Nucleus accumbens (tissue), 56 donors: ENCODE data around the gene WFIKKN2.

Experiments
- DNase-seq, 56 donors: peaks; one replicate each; lab custom pipeline; 2025; lab: John Stamatoyannopoulos, UW

Gene WFIKKN2

DNA sequence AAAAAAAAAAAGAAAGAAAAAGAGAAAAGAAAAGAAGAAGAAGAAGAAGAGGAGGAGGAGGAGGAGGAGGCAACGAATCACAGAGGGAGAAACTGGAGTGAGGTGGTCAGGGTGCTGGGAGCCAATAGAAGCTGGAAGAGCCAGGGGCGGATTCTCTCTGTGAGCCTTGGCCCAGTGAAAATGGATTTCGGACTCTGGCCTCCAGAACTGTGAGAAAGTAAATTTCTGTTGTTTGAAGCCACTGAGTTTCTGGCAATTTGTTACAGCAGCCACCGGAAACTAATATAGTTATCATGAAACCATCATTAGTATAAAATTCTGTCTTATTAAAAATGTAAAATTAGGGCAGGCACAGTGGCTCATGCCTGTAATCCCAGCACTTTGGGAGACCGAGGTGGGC lies 27.7 kb upstream of the WFIKKN2 start:
- DNase-seq, result no peak

- no peak for DNase-seq
Measured at GRCh38 chr17:50808413-50808812, 27.0 kb upstream of the WFIKKN2 start.

DNA sequence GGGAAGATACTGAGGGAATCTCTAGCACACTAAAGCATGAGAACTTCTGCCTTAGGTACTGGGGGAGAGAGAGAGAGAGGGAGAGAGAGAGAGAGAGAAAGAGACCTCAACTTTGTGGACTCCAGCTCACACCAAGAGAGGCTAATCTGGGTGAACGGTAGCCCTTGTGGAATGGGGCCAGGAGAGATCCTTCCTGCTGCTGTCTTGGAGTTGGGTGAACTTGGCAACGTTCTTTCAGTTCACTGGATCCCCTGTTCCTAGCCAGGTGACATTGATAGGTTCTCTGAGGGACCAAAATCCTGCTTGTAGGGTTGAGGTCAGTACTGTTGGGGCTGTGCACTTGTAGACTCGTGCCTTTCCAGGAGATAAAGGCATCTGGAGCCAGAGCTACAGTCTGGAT lies 26.5 kb upstream of the WFIKKN2 start:
- DNase-seq, result no peak

- DNase-seq, result no peak
Measured at GRCh38 chr17:50813583-50813982, 21.8 kb upstream of the WFIKKN2 start.

GRCh38 chr17:50815400-50815799 lies 20.0 kb upstream of the WFIKKN2 start:
- no peak for DNase-seq

GRCh38 chr17:50816271-50816670 lies 19.1 kb upstream of the WFIKKN2 start:
- no peak for DNase-seq

GRCh38 chr17:50816771-50817751 lies 18.3 kb upstream of the WFIKKN2 start:
- peak in 26 of 56 donors; percentile 3 to 69 (median 23) for DNase-seq

- DNase-seq, result no peak
Measured at GRCh38 chr17:50817838-50818237, 17.5 kb upstream of the WFIKKN2 start.

GRCh38 chr17:50818261-50818660 lies 17.1 kb upstream of the WFIKKN2 start:
- no peak for DNase-seq

DNA sequence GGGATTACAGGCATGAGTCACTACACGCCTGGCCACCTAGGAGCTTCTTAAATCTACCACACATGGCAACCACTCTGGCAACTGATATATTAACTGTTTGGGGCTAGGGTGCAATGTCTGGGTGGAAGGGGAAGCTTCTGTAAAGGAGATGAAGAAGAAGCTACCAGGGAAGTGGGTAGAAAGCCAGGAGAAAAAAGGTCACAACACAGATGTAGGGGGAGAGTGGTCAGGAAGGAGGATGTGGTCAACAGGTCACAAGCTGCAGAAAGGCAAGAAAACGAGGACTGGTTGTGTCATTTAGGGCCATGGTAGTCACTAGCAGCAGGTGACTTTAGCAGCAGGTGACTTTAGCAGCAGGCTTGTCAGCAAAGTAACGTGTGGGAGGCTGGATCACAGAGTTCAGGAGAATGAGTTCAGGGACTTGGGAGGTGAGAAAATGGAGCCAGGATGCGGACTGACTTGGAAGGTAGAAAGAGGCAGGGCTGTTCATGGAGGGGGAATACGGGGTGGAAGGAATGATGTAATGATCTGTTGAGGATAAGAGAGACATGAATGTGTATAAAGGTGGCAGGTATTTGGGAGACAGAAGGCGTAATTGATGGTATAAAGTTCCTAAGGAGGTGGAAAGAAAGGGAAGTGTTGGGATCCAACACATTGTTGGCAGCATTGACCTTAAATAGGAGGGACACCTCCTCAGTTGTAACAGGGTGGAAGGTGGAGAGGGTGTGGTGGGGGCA lies 16.3 kb upstream of the WFIKKN2 start:
- DNase-seq, result no peak

DNA sequence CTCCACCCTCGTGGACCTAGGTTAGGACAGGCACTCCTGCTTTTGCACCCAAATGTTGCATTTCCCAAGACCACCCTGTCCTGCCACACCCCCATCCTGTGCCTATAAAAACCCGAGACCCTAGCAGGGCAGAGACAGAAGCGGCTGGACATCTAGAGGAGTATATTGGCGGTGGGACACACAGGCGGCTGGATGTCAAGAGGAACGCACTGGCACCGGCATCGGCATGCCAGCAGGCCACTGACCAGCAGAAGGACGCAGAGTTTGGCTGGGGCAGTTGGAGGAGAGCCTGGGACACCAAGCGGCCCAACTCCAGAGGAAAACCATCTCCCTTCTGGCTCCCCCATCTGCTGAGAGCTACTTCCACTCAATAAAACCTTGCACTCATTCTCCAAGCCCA lies 14.7 kb upstream of the WFIKKN2 start:
- DNase-seq, result peak in 1 of 56 donors; percentile 18

DNA sequence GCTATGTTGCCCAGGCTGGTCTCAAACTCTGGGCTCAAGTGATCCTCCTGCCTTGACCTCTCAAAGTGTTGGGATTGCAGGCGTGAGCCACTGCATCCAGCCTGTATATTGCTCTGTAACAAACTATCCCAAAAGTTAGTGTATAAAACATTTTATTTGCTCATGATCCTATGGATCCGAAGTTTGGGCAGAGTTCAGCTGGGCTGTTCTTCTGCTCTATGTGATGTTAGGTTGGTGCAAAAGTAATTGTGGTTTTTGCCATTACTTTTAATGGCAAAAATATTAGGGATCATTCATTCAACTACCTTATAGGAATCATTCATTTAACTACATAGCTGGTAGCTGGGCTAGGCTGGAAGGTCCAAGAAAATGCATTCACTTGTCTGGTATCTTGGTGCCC lies 12.8 kb upstream of the WFIKKN2 start:
- no peak for DNase-seq

GRCh38 chr17:50824429-50824828 lies 11.0 kb upstream of the WFIKKN2 start:
- DNase-seq, result no peak

DNA sequence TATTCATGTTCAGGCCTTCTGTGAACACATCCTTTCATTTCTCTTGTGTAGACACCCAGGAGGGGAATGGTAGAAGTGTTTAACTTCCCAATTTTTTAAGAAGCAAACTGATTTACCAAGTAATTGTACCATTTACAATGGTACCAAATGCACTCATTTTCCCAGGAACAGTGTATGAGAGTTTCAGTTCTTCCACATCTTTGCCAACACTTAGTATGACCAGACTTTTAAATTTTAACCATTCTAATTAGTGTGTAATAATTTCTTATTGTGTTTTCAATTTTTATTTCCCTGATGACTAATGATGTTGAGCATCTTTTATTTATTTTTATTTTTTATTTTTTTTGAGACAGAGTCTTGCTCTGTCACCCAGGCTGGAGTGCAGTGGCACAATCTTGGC lies 10.2 kb upstream of the WFIKKN2 start:
- DNase-seq, result no peak

- DNase-seq, result peak in 1 of 56 donors; percentile 8
Measured at GRCh38 chr17:50828508-50829170, 6.7 kb upstream of the WFIKKN2 start.

GRCh38 chr17:50829332-50829731 lies 6.1 kb upstream of the WFIKKN2 start:
- no peak for DNase-seq

- DNase-seq, result no peak
Measured at GRCh38 chr17:50830352-50830751, 5.0 kb upstream of the WFIKKN2 start.

GRCh38 chr17:50830994-50831393 lies 4.4 kb upstream of the WFIKKN2 start:
- no peak for DNase-seq

GRCh38 chr17:50831471-50831928 lies 3.9 kb upstream of the WFIKKN2 start:
- no peak for DNase-seq

DNA sequence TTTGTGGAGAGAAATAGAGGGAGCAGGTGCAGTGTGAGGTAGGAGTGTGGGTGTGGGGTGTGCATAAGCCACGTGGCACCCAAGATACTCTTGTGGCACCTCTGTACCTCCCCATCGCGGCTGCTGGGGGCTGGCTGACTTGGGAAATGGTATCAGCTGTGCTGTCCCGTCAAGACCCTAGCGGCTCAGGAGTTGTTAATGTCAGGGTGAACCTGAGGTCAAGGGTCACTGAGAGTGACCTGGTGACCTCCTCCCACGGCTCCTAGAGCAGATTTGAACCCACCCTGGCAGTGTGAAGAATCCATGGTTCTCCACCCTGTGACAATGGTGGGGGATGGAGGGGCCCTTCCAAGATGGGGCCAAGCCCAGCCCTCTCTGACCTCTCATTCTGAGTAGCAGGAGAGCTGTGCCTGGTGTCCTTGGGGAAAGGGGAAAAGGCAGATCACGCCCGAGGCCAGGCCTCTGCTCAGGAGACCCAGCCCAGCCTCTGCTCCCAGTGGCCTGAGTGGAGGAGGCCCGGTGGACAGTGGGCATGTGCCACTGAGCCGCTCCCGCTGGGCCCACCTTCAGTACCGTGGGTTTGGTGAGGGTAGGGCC lies 3.0 kb upstream of the WFIKKN2 start:
- DNase-seq, result no peak
